Central memory CD8-positive, alpha-beta T cell (primary cell): ENCODE results near the gene DHDH.

ENCODE experiments used
- ATAC-seq: fragments of 150-1000 bp; cut with Tn5 transposase; replicated peaks from 2 replicates; pipeline ENCODE4 v1.10.0; 2022; ENCODE audit warnings: mild to moderate bottlenecking, moderate FRiP score, moderate number of reproducible peaks; ENCODE audit not compliant: poor library complexity, severe bottlenecking; ENCODE audit errors: extremely low read depth
- DNase-seq, 2 donors: peaks; one replicate each; pipeline ENCODE4 v3.0.0; 2021; ENCODE audit warnings: low spot score in 2 of 2
- H3K27ac Mint-ChIP-seq: one replicate; pipeline ENCODE4 v1.8.0; 2022; ENCODE audit warnings: low read depth, mild to moderate bottlenecking, moderate library complexity, mixed read lengths
- H3K27me3 Mint-ChIP-seq: one replicate; pipeline ENCODE4 v1.8.0; 2022; ENCODE audit warnings: mixed read lengths
- H3K36me3 Mint-ChIP-seq: one replicate; pipeline ENCODE4 v1.8.0; 2022; ENCODE audit warnings: mild to moderate bottlenecking, moderate library complexity, mixed read lengths; ENCODE audit not compliant: insufficient read depth
- H3K4me1 Mint-ChIP-seq: one replicate; pipeline ENCODE4 v1.8.0; 2022; ENCODE audit warnings: mixed read lengths
- H3K4me3 Mint-ChIP-seq: one replicate; pipeline ENCODE4 v1.8.0; 2022; ENCODE audit warnings: mild to moderate bottlenecking, moderate library complexity, mixed read lengths
- H3K9me3 Mint-ChIP-seq: one replicate; pipeline ENCODE4 v1.8.0; 2022; ENCODE audit warnings: mixed read lengths

The DHDH gene

GRCh38 chr19:48945415-48945814 lies 11.9 kb downstream of the DHDH start:
- H3K9me3 Mint-ChIP-seq = no peaks in the 10 kb centered on the region
- ATAC-seq = no peak
- no peak overlapping the region for H3K27ac Mint-ChIP-seq
- no peaks in the 10 kb centered on the region for H3K27me3 Mint-ChIP-seq
- H3K4me1 Mint-ChIP-seq = no peaks in the 10 kb centered on the region
- H3K36me3 Mint-ChIP-seq = no peaks in the 10 kb centered on the region
- no peak for DNase-seq
- H3K4me3 Mint-ChIP-seq = no peak overlapping the region

- no peak overlapping the region for H3K4me3 Mint-ChIP-seq
- DNase-seq (no peak), ATAC-seq (no peak)
- no peaks in the 10 kb centered on the region for H3K36me3 Mint-ChIP-seq
- H3K9me3 Mint-ChIP-seq = no peaks in the 10 kb centered on the region
- no peaks in the 10 kb centered on the region for H3K27me3 Mint-ChIP-seq
- no peaks in the 10 kb centered on the region for H3K4me1 Mint-ChIP-seq
- H3K27ac Mint-ChIP-seq = no peak overlapping the region
These were observed 12.3 kb downstream of the DHDH start for GRCh38 chr19:48945817-48946216.

- Mint-ChIP-seq H3K36me3 (no peaks in the 10 kb centered on the region), H3K27ac (no peak overlapping the region), H3K27me3 (no peaks in the 10 kb centered on the region), H3K4me3 (no peak overlapping the region), H3K9me3 (no peaks in the 10 kb centered on the region), H3K4me1 (no peaks in the 10 kb centered on the region)
- no peak for ATAC-seq
- DNase-seq = no peak
These were observed 13.2 kb downstream of the DHDH start for GRCh38 chr19:48946463-48947257.

- no peak for ATAC-seq
- Mint-ChIP-seq H3K27ac (no peak overlapping the region), H3K27me3 (no peaks in the 10 kb centered on the region), H3K36me3 (no peaks in the 10 kb centered on the region), H3K4me3 (no peak overlapping the region), H3K4me1 (no peaks in the 10 kb centered on the region), H3K9me3 (no peaks in the 10 kb centered on the region)
- DNase-seq = no peak
These were observed 13.7 kb downstream of the DHDH start for GRCh38 chr19:48947258-48947542.

GRCh38 chr19:48950159-48950558 lies 16.7 kb downstream of the DHDH start:
- ATAC-seq = no peak
- Mint-ChIP-seq H3K4me3 (no peak overlapping the region), H3K9me3 (no peaks in the 10 kb centered on the region), H3K27ac (no peak overlapping the region), H3K4me1 (peaks cover under 1% of the 10 kb centered on the region), H3K27me3 (no peaks in the 10 kb centered on the region), H3K36me3 (peaks cover 4% of the 10 kb centered on the region)
- no peak for DNase-seq

GRCh38 chr19:48950830-48951519 lies 17.5 kb downstream of the DHDH start:
- no peak for DNase-seq
- Mint-ChIP-seq H3K4me1 (peaks cover 8% of the 10 kb centered on the region), H3K27me3 (no peaks in the 10 kb centered on the region), H3K4me3 (no peak overlapping the region), H3K27ac (no peak overlapping the region), H3K36me3 (peaks cover 8% of the 10 kb centered on the region), H3K9me3 (no peaks in the 10 kb centered on the region)
- no peak for ATAC-seq

GRCh38 chr19:48953141-48953540 lies 19.6 kb downstream of the DHDH start:
- Mint-ChIP-seq H3K4me1 (peaks cover 18% of the 10 kb centered on the region), H3K36me3 (peaks cover 18% of the 10 kb centered on the region), H3K27me3 (no peaks in the 10 kb centered on the region), H3K4me3 (peak overlapping the region; percentile 86), H3K27ac (no peak overlapping the region), H3K9me3 (no peaks in the 10 kb centered on the region)
- ATAC-seq = no peak
- no peak for DNase-seq

- no peaks in the 10 kb centered on the region for H3K27me3 Mint-ChIP-seq
- DNase-seq = no peak
- peak overlapping the region; percentile 86 for H3K27ac Mint-ChIP-seq
- no peak for ATAC-seq
- peak overlapping the region; percentile 86 for H3K4me3 Mint-ChIP-seq
- H3K9me3 Mint-ChIP-seq = no peaks in the 10 kb centered on the region
- H3K36me3 Mint-ChIP-seq = peaks cover 21% of the 10 kb centered on the region
- peaks cover 18% of the 10 kb centered on the region for H3K4me1 Mint-ChIP-seq
These were observed 20.6 kb downstream of the DHDH start for GRCh38 chr19:48953990-48954594.

GRCh38 chr19:48954595-48955307 lies 21.3 kb downstream of the DHDH start, which contains the start of gene BAX:
Gene BAX (plus strand): TSS chr19:48954875. CDS start chr19:48954929, 54 bp downstream.
- H3K4me3 Mint-ChIP-seq = peak within 1 kb of the TSS; percentile 86
- H3K4me1 Mint-ChIP-seq = peaks cover 18% of the 10 kb centered on the region
- peaks cover 21% of the 10 kb centered on the region for H3K36me3 Mint-ChIP-seq
- peak within 1 kb of the TSS; percentile 86 for H3K27ac Mint-ChIP-seq
- no peaks in the 10 kb centered on the region for H3K9me3 Mint-ChIP-seq
- H3K27me3 Mint-ChIP-seq = no peaks in the 10 kb centered on the region
- peak; percentile 85 for ATAC-seq
- peak; percentile 55 to 67 for DNase-seq

- Mint-ChIP-seq H3K27me3 (no peaks in the 10 kb centered on the region), H3K9me3 (no peaks in the 10 kb centered on the region), H3K4me3 (peak overlapping the region; percentile 86), H3K4me1 (peaks cover 18% of the 10 kb centered on the region), H3K27ac (peak overlapping the region; percentile 82), H3K36me3 (peaks cover 21% of the 10 kb centered on the region)
- DNase-seq = no peak
- no peak for ATAC-seq
These were observed 21.9 kb downstream of the DHDH start for GRCh38 chr19:48955308-48955958.

- H3K4me3 Mint-ChIP-seq = no peak overlapping the region
- H3K4me1 Mint-ChIP-seq = peaks cover 33% of the 10 kb centered on the region
- H3K27me3 Mint-ChIP-seq = no peaks in the 10 kb centered on the region
- peaks cover 26% of the 10 kb centered on the region for H3K36me3 Mint-ChIP-seq
- H3K27ac Mint-ChIP-seq = no peak overlapping the region
- DNase-seq = no peak
- H3K9me3 Mint-ChIP-seq = no peaks in the 10 kb centered on the region
- no peak for ATAC-seq
These were observed 24.5 kb downstream of the DHDH start for GRCh38 chr19:48958006-48958405.
